Naive thymus-derived CD4-positive, alpha-beta T cell (primary cell): ENCODE results near the gene VCL. TPM values are rescaled to one million over a fixed set of nuclear protein-coding genes. Genes with fewer than 3 reads are reported as not detected.
A peak's percentile ranks its signal among the peaks of the same experiment; 100 is the strongest.

Source experiments
- ATAC-seq: fragments of 150-1000 bp; cut with Tn5 transposase; 2 replicates; pipeline ENCODE4 v1.10.0; 2021; ENCODE audit warnings: mild to moderate bottlenecking, moderate library complexity
- CTCF ChIA-PET: fragments of 350-600 bp; sonication (Branson Sonifier 250); formaldehyde crosslinking; loops from one replicate; lab custom pipeline; 2021; ENCODE audit warnings: antibody characterized with exemption; lab: Charles Lee
- POLR2A ChIA-PET: fragments of 350-600 bp; sonication (Branson Sonifier 250); formaldehyde crosslinking; loops from one replicate; lab custom pipeline; 2021; ENCODE audit warnings: antibody characterized with exemption, inconsistent platforms; lab: Charles Lee
- DNase-seq, 9 donors: peaks; one replicate each; pipeline versions ENCODE4 v3.0.0 to v3.0.0-alpha.2; 2020 to 2022; ENCODE audit warnings: mixed read lengths in 1 of 9
- H3K27ac ChIP-seq: one replicate; pipeline ENCODE4 v1.7.0; 2013; ENCODE audit warnings: mild to moderate bottlenecking, low read depth, low read length, moderate library complexity
- H3K27me3 ChIP-seq, 2 donors: one replicate each; pipeline ENCODE4 v1.7.0; 2013; ENCODE audit warnings: low read length in 2 of 2, mild to moderate bottlenecking in 2 of 2, moderate library complexity in 2 of 2; ENCODE audit not compliant: control insufficient read depth in 2 of 2, insufficient read depth in 2 of 2
- H3K36me3 ChIP-seq, 3 experiments: 1 replicate in 2 of 3; 2 replicates in 1 of 3; pipeline ENCODE4 v1.7.0; 2013; ENCODE audit warnings: low read length in 3 of 3, mild to moderate bottlenecking in 3 of 3, moderate library complexity in 1 of 3; ENCODE audit not compliant: insufficient read depth in 3 of 3, control insufficient read depth in 2 of 3
- H3K4me1 ChIP-seq, 2 donors: one replicate each; pipeline ENCODE4 v1.7.0; 2013; ENCODE audit warnings: low read length in 2 of 2, mild to moderate bottlenecking in 2 of 2, moderate library complexity in 1 of 2; ENCODE audit not compliant: control insufficient read depth in 2 of 2, insufficient read depth in 2 of 2
- H3K4me3 ChIP-seq: 2 replicates; pipeline ENCODE4 v1.7.0; 2013; ENCODE audit warnings: mild to moderate bottlenecking, low read length
- H3K9me3 ChIP-seq, 3 experiments: 1 replicate in 2 of 3; 2 replicates in 1 of 3; pipeline ENCODE4 v1.7.0; 2013; ENCODE audit warnings: low read length in 3 of 3; ENCODE audit not compliant: control insufficient read depth in 2 of 3
- H3K27ac Mint-ChIP-seq, 9 donors: one replicate each; pipeline ENCODE4 v1.8.0; 2020 to 2022; ENCODE audit warnings: mixed read lengths in 9 of 9, mild to moderate bottlenecking in 8 of 9, moderate library complexity in 5 of 9, inconsistent platforms in 2 of 9
- H3K27me3 Mint-ChIP-seq, 5 donors: one replicate each; pipeline ENCODE4 v1.8.0; 2021 to 2022; ENCODE audit warnings: mixed read lengths in 5 of 5, mild to moderate bottlenecking in 1 of 5
- H3K36me3 Mint-ChIP-seq, 5 donors: one replicate each; pipeline ENCODE4 v1.8.0; 2020 to 2022; ENCODE audit warnings: mixed read lengths in 5 of 5, mild to moderate bottlenecking in 3 of 5, inconsistent platforms in 1 of 5
- H3K4me1 Mint-ChIP-seq, 7 donors: one replicate each; pipeline ENCODE4 v1.8.0; 2020 to 2022; ENCODE audit warnings: mixed read lengths in 7 of 7, mild to moderate bottlenecking in 3 of 7, inconsistent platforms in 1 of 7
- H3K4me3 Mint-ChIP-seq, 10 donors: one replicate each; pipeline ENCODE4 v1.8.0; 2020 to 2022; ENCODE audit warnings: mild to moderate bottlenecking in 10 of 10, mixed read lengths in 10 of 10, moderate library complexity in 6 of 10, inconsistent platforms in 2 of 10
- H3K9me3 Mint-ChIP-seq, 11 donors: one replicate each; pipeline ENCODE4 v1.8.0; 2020 to 2022; ENCODE audit warnings: mixed read lengths in 11 of 11, mild to moderate bottlenecking in 4 of 11, inconsistent platforms in 1 of 11, moderate library complexity in 1 of 11
- intact Hi-C, 2 donors: fragments of 100-400 bp; cut with micrococcal nuclease; formaldehyde crosslinking; loops; one replicate each; pipeline ENCODE4 v1.15.1; 2023
- polyA plus RNA-seq, 2 donors: library from polyadenylated mRNA; unstranded; fragments of 300-500 nt; fragmentation: Illumina TruSeq; gene quantifications; one replicate each; pipeline ENCODE4 v1.2.3, GENCODE V29; 2021
- total RNA-seq, 6 experiments: library from RNA in 5 of 6; stranded (reverse) in 5 of 6; gene quantifications; 1 replicate in 5 of 6; 2 replicates in 1 of 6; pipeline ENCODE4 v1.2.3 and lab custom pipeline; 2021 to 2026

Gene VCL
- total and polyA plus RNA-seq, 7 experiments from 2014 or later: 9.0 to 67.7 (median 16.5) TPM

GRCh38 chr10:74120911-74121310 lies 123.0 kb downstream of the VCL start:
- no peak overlapping the region for H3K4me3 Mint-ChIP-seq
- Histone ChIP-seq H3K4me1 (no peaks in the 10 kb centered on the region), H3K27me3 (no peaks in the 10 kb centered on the region), H3K4me3 (no peak overlapping the region), H3K9me3 (no peaks in the 10 kb centered on the region), H3K36me3 (peaks cover 6 to 85% (median 11%) of the 10 kb centered on the region in 3 experiments), H3K27ac (no peak overlapping the region)
- ATAC-seq (no peak), DNase-seq (no peak)
- intact Hi-C loops: no loop called here
- H3K36me3 Mint-ChIP-seq: peaks cover 11 to 53% (median 40%) of the 10 kb centered on the region in 5 donors
- no peaks in the 10 kb centered on the region for H3K27me3 Mint-ChIP-seq
- POLR2A ChIA-PET: interaction anchor here (0.7 kb wide), 1 partner anchor 33 kb away, joined by 3 read pairs; no protein-coding TSS in a partner anchor
- H3K27ac Mint-ChIP-seq: peak overlapping the region in 3 of 9 donors; percentile 28 to 61 (median 36)
- no peaks in the 10 kb centered on the region for H3K9me3 Mint-ChIP-seq
- peaks cover 0 to 12% (median 5%) of the 10 kb centered on the region in 7 donors for H3K4me1 Mint-ChIP-seq
- CTCF ChIA-PET: interaction anchor here (1.0 kb wide), 1 partner anchor 18 kb away, joined by 3 read pairs; no protein-coding TSS in a partner anchor

GRCh38 chr10:74121368-74121767 lies 123.5 kb downstream of the VCL start:
- POLR2A ChIA-PET: no interaction called here
- no peak overlapping the region for H3K27ac ChIP-seq

GRCh38 chr10:74122060-74122459 lies 124.1 kb downstream of the VCL start:
- no peaks in the 10 kb centered on the region for H3K9me3 ChIP-seq
- H3K4me1 ChIP-seq: no peaks in the 10 kb centered on the region
- H3K36me3 ChIP-seq: peaks cover 6 to 91% (median 11%) of the 10 kb centered on the region in 3 experiments
- H3K4me1 Mint-ChIP-seq: peaks cover 0 to 12% (median 5%) of the 10 kb centered on the region in 7 donors
- ChIA-PET POLR2A (no interaction called here), CTCF (interaction anchor here (1.3 kb wide), 1 partner anchor 112 kb away, joined by 6 read pairs; no protein-coding TSS in a partner anchor)
- no peaks in the 10 kb centered on the region for H3K27me3 Mint-ChIP-seq
- intact Hi-C loops: no loop called here
- peak overlapping the region in 5 of 9 donors; percentile 29 to 66 (median 47) for H3K27ac Mint-ChIP-seq
- no peak for DNase-seq
- no peak overlapping the region for H3K4me3 Mint-ChIP-seq
- no peak overlapping the region for H3K4me3 ChIP-seq
- H3K36me3 Mint-ChIP-seq: peaks cover 11 to 47% (median 39%) of the 10 kb centered on the region in 5 donors
- no peaks in the 10 kb centered on the region for H3K9me3 Mint-ChIP-seq
- H3K27ac ChIP-seq: no peak overlapping the region
- ATAC-seq: no peak
- no peaks in the 10 kb centered on the region for H3K27me3 ChIP-seq

More at GRCh38 chr10:74121368-74121767, 123.5 kb downstream of the VCL start:
- Mint-ChIP-seq H3K36me3 (peaks cover 11 to 53% (median 41%) of the 10 kb centered on the region in 5 donors), H3K9me3 (no peaks in the 10 kb centered on the region), H3K4me1 (peaks cover 0 to 12% (median 5%) of the 10 kb centered on the region in 7 donors), H3K4me3 (no peak overlapping the region), H3K27ac (peak overlapping the region in 5 of 9 donors; percentile 2 to 56 (median 36)), H3K27me3 (no peaks in the 10 kb centered on the region)
- Histone ChIP-seq H3K9me3 (no peaks in the 10 kb centered on the region), H3K4me3 (no peak overlapping the region), H3K4me1 (no peaks in the 10 kb centered on the region), H3K27me3 (no peaks in the 10 kb centered on the region), H3K36me3 (peaks cover 6 to 87% (median 11%) of the 10 kb centered on the region in 3 experiments)
- DNase-seq: no peak
- ATAC-seq: no peak
- intact Hi-C loops: no loop called here
- CTCF ChIA-PET: interaction anchor here (1.0 kb wide), 1 partner anchor 17 kb away, joined by 3 read pairs; no protein-coding TSS in a partner anchor

GRCh38 chr10:74123081-74123480 lies 125.2 kb downstream of the VCL start:
- Mint-ChIP-seq H3K27me3 (no peaks in the 10 kb centered on the region), H3K36me3 (peaks cover 11 to 48% (median 39%) of the 10 kb centered on the region in 5 donors), H3K9me3 (no peaks in the 10 kb centered on the region), H3K4me1 (peaks cover 0 to 12% (median 2%) of the 10 kb centered on the region in 7 donors), H3K27ac (peak overlapping the region in 2 of 9 donors; percentile 28 to 43), H3K4me3 (no peak overlapping the region)
- intact Hi-C loops: no loop called here
- Histone ChIP-seq H3K9me3 (no peaks in the 10 kb centered on the region), H3K36me3 (peaks cover 6 to 93% (median 11%) of the 10 kb centered on the region in 3 experiments), H3K27me3 (no peaks in the 10 kb centered on the region), H3K4me3 (no peak overlapping the region), H3K27ac (no peak overlapping the region), H3K4me1 (no peaks in the 10 kb centered on the region)
- CTCF ChIA-PET: interaction anchor here (0.6 to 1.3 kb wide), 2 partner anchors 107 to 111 kb away, joined by 3 to 6 read pairs; no protein-coding TSS in a partner anchor
- DNase-seq: no peak
- POLR2A ChIA-PET: interaction anchor here (1.7 kb wide), 1 partner anchor 8 kb away, joined by 3 read pairs; no protein-coding TSS in a partner anchor
- ATAC-seq: no peak

- Mint-ChIP-seq H3K4me3 (no peak overlapping the region), H3K4me1 (peaks cover 0 to 6% (median 3%) of the 10 kb centered on the region in 7 donors), H3K36me3 (peaks cover 4 to 39% (median 28%) of the 10 kb centered on the region in 5 donors), H3K9me3 (no peaks in the 10 kb centered on the region), H3K27me3 (no peaks in the 10 kb centered on the region), H3K27ac (peak overlapping the region in 1 of 9 donors; percentile 75)
- ATAC-seq (no peak), DNase-seq (no peak)
- Histone ChIP-seq H3K36me3 (peaks cover 34 to 64% (median 42%) of the 10 kb centered on the region in 3 experiments), H3K27ac (no peak overlapping the region), H3K4me1 (no peaks in the 10 kb centered on the region), H3K9me3 (no peaks in the 10 kb centered on the region), H3K4me3 (no peak overlapping the region), H3K27me3 (no peaks in the 10 kb centered on the region)
- ChIA-PET POLR2A (interaction anchor here (0.6 kb wide), 1 partner anchor 1107 kb away, joined by 3 read pairs; no protein-coding TSS in a partner anchor), CTCF (interaction anchor here (0.7 kb wide), 1 partner anchor 301 kb away, joined by 3 read pairs; no protein-coding TSS in a partner anchor)
- intact Hi-C loops: no loop called here
Observed at GRCh38 chr10:74133923-74134820, 136.3 kb downstream of the VCL start.

GRCh38 chr10:74135452-74135851 lies 137.5 kb downstream of the VCL start:
- CTCF ChIA-PET: interaction anchor here (1.5 kb wide), 1 partner anchor 78 kb away, joined by 3 read pairs; no protein-coding TSS in a partner anchor
- ATAC-seq: no peak
- Histone ChIP-seq H3K36me3 (peaks cover 28 to 53% (median 36%) of the 10 kb centered on the region in 3 experiments), H3K4me3 (no peak overlapping the region), H3K4me1 (no peaks in the 10 kb centered on the region), H3K27ac (no peak overlapping the region), H3K27me3 (no peaks in the 10 kb centered on the region), H3K9me3 (no peaks in the 10 kb centered on the region)
- H3K36me3 Mint-ChIP-seq: peaks cover 4 to 42% (median 25%) of the 10 kb centered on the region in 5 donors
- H3K27me3 Mint-ChIP-seq: no peaks in the 10 kb centered on the region
- no peaks in the 10 kb centered on the region for H3K9me3 Mint-ChIP-seq
- DNase-seq: no peak
- H3K4me3 Mint-ChIP-seq: no peak overlapping the region
- no peak overlapping the region for H3K27ac Mint-ChIP-seq
- POLR2A ChIA-PET: interaction anchor here (0.6 kb wide), 1 partner anchor 293 kb away, joined by 7 read pairs; no protein-coding TSS in a partner anchor
- intact Hi-C loops: no loop called here
- peaks cover 0 to 7% (median 3%) of the 10 kb centered on the region in 7 donors for H3K4me1 Mint-ChIP-seq
